Liver (tissue), 9 donors: ENCODE measurements around the gene GTPBP10. TPM values are rescaled to one million over a fixed set of nuclear protein-coding genes. Genes with fewer than 3 reads are reported as not detected.
A peak's percentile ranks its signal among the peaks of the same experiment; 100 is the strongest.

Experiments
- DNase-seq: peaks from one replicate; pipeline ENCODE4 v3.0.0-alpha.2; 2017; ENCODE audit warnings: low spot score
- H3K27ac ChIP-seq, 2 donors: one replicate each; pipeline ENCODE4 v1.7.0; 2013; ENCODE audit warnings: inconsistent platforms in 2 of 2, low read length in 2 of 2, control low read depth in 1 of 2, low read depth in 1 of 2, mild to moderate bottlenecking in 1 of 2
- H3K27me3 ChIP-seq, 4 donors: one replicate each; pipeline versions ENCODE4 v1.6.1 to v1.7.0; 2013; ENCODE audit warnings: low read length in 3 of 4, inconsistent platforms in 1 of 4, mild to moderate bottlenecking in 1 of 4, moderate library complexity in 1 of 4; ENCODE audit not compliant: control insufficient read depth in 4 of 4, insufficient read depth in 4 of 4
- H3K36me3 ChIP-seq, 4 donors: one replicate each; pipeline versions ENCODE4 v1.6.1 to v1.7.0; 2013; ENCODE audit warnings: low read length in 3 of 4, mild to moderate bottlenecking in 3 of 4, low read depth in 1 of 4, moderate library complexity in 1 of 4; ENCODE audit not compliant: control insufficient read depth in 4 of 4, insufficient read depth in 3 of 4
- H3K4me1 ChIP-seq, 4 donors: one replicate each; pipeline versions ENCODE4 v1.6.1 to v1.7.0; 2013; ENCODE audit warnings: low read length in 3 of 4, mild to moderate bottlenecking in 3 of 4, moderate library complexity in 1 of 4; ENCODE audit not compliant: control insufficient read depth in 4 of 4, insufficient read depth in 4 of 4
- H3K4me3 ChIP-seq, 3 donors: one replicate each; pipeline versions ENCODE4 v1.6.1 to v1.7.0; 2013; ENCODE audit warnings: low read length in 3 of 3, control low read depth in 1 of 3, low read depth in 1 of 3, mild to moderate bottlenecking in 1 of 3
- H3K9ac ChIP-seq, 2 donors: one replicate each; pipeline ENCODE4 v1.7.0; 2013; ENCODE audit warnings: low read length in 2 of 2, mild to moderate bottlenecking in 2 of 2, moderate library complexity in 2 of 2, control low read depth in 1 of 2, low read depth in 1 of 2
- H3K9me3 ChIP-seq, 4 donors: one replicate each; pipeline versions ENCODE4 v1.6.1 to v1.7.0; 2013; ENCODE audit warnings: low read length in 3 of 4; ENCODE audit not compliant: control insufficient read depth in 4 of 4
- EGR1 ChIP-seq, 2 donors: IDR thresholded peaks; 2 replicates each; pipeline ENCODE4 v1.6.1; 2016 to 2018; ENCODE audit warnings: antibody characterized with exemption in 2 of 2, low read depth in 2 of 2
- FOXA2 ChIP-seq: IDR thresholded peaks from 2 replicates; pipeline ENCODE4 v1.6.1; 2016; ENCODE audit warnings: antibody characterized with exemption
- GABPA ChIP-seq, 2 donors: IDR thresholded peaks in 1 of 2; conservative IDR thresholded peaks in 1 of 2; 2 replicates each; pipeline ENCODE4 v1.6.1; 2016; ENCODE audit warnings: antibody characterized with exemption in 2 of 2, mild to moderate bottlenecking in 1 of 2, moderate library complexity in 1 of 2
- HNF4A ChIP-seq, 2 donors: conservative IDR thresholded peaks; 2 replicates each; pipeline ENCODE4 v1.6.1; 2016; ENCODE audit warnings: antibody characterized with exemption in 2 of 2, mild to moderate bottlenecking in 2 of 2
- HNF4G ChIP-seq: IDR thresholded peaks from 2 replicates; pipeline ENCODE4 v1.6.1; 2016; ENCODE audit warnings: antibody characterized with exemption
- JUND ChIP-seq, 2 donors: IDR thresholded peaks; 2 replicates each; pipeline ENCODE4 v1.6.1; 2016; ENCODE audit warnings: antibody characterized with exemption in 2 of 2
- MAX ChIP-seq: IDR thresholded peaks from 2 replicates; pipeline ENCODE4 v1.6.1; 2016; ENCODE audit warnings: antibody characterized with exemption
- RAD21 ChIP-seq, 2 donors: IDR thresholded peaks; 2 replicates each; pipeline ENCODE4 v1.6.1; 2016; ENCODE audit warnings: antibody characterized with exemption in 2 of 2, mild to moderate bottlenecking in 2 of 2
- REST ChIP-seq: IDR thresholded peaks from 2 replicates; pipeline ENCODE4 v1.6.1; 2016; ENCODE audit warnings: antibody characterized with exemption, mild to moderate bottlenecking
- RXRA ChIP-seq, 2 donors: IDR thresholded peaks; 2 replicates each; pipeline ENCODE4 v1.6.1; 2017 to 2018; ENCODE audit warnings: antibody characterized with exemption in 2 of 2, mild to moderate bottlenecking in 1 of 2
- SP1 ChIP-seq: IDR thresholded peaks from 2 replicates; pipeline ENCODE4 v1.6.1; 2018; ENCODE audit warnings: antibody characterized with exemption, mild to moderate bottlenecking
- WGBS: extraction: QIAGEN DNeasy Blood & Tissue Kit; methylation state at CpG from one replicate; pipeline ENCODE4 v1.1.7; 2013; 5-methylcytosine and 5-hydroxymethylcytosine counted together
- polyA plus RNA-seq, 2 donors: library from polyadenylated mRNA; stranded (reverse) in 1 of 2; unstranded in 1 of 2; fragments of 200-250 nt in 1 of 2; fragments of >200 nt in 1 of 2; fragmentation: Nextera tagmentation in 1 of 2; extraction: Ambion mirVana in 1 of 2; gene quantifications; one replicate each; pipeline versions ENCODE4 v1.2.1 to v1.2.3, GENCODE V29; 2013 to 2015
- total RNA-seq, 2 donors: library from RNA; depleted of rRNA; stranded (reverse); fragments of >200 nt; gene quantifications; one replicate each; pipeline ENCODE4 v1.2.3, GENCODE V29; 2014
- TF ChIP-seq, protein P1 (sequence below): IDR thresholded peaks from 2 replicates; pipeline ENCODE4 v1.6.1; 2016; ENCODE audit warnings: antibody characterized with exemption
- TF ChIP-seq, protein P2 (sequence below): IDR thresholded peaks from 2 replicates; pipeline ENCODE4 v1.6.1; 2016; ENCODE audit warnings: antibody characterized with exemption
- TF ChIP-seq, protein P3 (sequence below): fragments of 150-350 bp; IDR thresholded peaks from 2 replicates; pipeline ENCODE4 v1.5.1; 2017; ENCODE audit warnings: improper control_type of control experiment, low read depth, low read length; ENCODE audit not compliant: missing input control
- donor health status: healthy.
- donor health status: healthy.
- donor health status: healthy.
- donor health status: healthy.
- donor health status: healthy.

The GTPBP10 gene
- total and polyA plus RNA-seq, 4 donors, result 6.5 to 18.9 (median 12.2) TPM

DNA sequence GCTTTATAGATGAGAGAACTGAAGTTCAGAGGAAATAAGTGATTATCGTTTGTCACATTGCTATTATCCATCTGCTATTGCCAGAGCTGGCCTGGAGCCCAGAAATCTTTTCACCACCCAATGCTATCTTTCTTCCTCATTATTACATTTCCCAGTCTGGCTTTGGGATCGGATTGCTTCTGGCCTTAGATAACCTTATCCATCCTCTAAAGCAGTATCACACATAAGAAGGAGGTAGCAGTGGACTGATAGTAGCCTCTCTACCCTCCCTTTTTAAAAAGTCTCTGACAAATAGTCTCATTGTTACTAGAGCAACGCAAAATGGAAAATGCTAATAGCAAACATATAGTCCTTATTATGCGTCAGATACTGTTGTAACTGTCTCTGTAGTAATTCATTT lies 55.5 kb downstream of the GTPBP10 start:
- H3K27ac ChIP-seq, result no peak overlapping the region
- no peaks in the 10 kb centered on the region for H3K36me3 ChIP-seq
- no peak overlapping the region for H3K9ac ChIP-seq
- WGBS, result 36% methylated on average over 4 of the region's 4 CpGs
- H3K27me3 ChIP-seq, result no peaks in the 10 kb centered on the region
- no peak overlapping the region for H3K4me3 ChIP-seq
- peaks cover 0 to 17% (median 4%) of the 10 kb centered on the region in 4 donors for H3K9me3 ChIP-seq
- peaks cover 0 to 15% (median 5%) of the 10 kb centered on the region in 4 donors for H3K4me1 ChIP-seq
- TF ChIP-seq, protein P1, sequence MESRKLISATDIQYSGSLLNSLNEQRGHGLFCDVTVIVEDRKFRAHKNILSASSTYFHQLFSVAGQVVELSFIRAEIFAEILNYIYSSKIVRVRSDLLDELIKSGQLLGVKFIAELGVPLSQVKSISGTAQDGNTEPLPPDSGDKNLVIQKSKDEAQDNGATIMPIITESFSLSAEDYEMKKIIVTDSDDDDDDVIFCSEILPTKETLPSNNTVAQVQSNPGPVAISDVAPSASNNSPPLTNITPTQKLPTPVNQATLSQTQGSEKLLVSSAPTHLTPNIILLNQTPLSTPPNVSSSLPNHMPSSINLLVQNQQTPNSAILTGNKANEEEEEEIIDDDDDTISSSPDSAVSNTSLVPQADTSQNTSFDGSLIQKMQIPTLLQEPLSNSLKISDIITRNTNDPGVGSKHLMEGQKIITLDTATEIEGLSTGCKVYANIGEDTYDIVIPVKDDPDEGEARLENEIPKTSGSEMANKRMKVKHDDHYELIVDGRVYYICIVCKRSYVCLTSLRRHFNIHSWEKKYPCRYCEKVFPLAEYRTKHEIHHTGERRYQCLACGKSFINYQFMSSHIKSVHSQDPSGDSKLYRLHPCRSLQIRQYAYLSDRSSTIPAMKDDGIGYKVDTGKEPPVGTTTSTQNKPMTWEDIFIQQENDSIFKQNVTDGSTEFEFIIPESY, result no peak
- TF ChIP-seq, protein P2, sequence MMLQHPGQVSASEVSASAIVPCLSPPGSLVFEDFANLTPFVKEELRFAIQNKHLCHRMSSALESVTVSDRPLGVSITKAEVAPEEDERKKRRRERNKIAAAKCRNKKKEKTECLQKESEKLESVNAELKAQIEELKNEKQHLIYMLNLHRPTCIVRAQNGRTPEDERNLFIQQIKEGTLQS, result no peak
- TF ChIP-seq HNF4A (conservative IDR thresholded peaks at IDR 0.05) (no peak), EGR1 (IDR thresholded peaks at IDR 0.05; ENCODE audit: low read depth in 2 of 2) (no peak), RXRA (IDR thresholded peaks at IDR 0.05) (no peak), MAX (no peak), GABPA (IDR thresholded peaks at IDR 0.05 in 1 of 2, conservative IDR thresholded peaks at IDR 0.05 in 1 of 2) (no peak), REST (no peak), HNF4G (no peak)
- TF ChIP-seq, protein P3, sequence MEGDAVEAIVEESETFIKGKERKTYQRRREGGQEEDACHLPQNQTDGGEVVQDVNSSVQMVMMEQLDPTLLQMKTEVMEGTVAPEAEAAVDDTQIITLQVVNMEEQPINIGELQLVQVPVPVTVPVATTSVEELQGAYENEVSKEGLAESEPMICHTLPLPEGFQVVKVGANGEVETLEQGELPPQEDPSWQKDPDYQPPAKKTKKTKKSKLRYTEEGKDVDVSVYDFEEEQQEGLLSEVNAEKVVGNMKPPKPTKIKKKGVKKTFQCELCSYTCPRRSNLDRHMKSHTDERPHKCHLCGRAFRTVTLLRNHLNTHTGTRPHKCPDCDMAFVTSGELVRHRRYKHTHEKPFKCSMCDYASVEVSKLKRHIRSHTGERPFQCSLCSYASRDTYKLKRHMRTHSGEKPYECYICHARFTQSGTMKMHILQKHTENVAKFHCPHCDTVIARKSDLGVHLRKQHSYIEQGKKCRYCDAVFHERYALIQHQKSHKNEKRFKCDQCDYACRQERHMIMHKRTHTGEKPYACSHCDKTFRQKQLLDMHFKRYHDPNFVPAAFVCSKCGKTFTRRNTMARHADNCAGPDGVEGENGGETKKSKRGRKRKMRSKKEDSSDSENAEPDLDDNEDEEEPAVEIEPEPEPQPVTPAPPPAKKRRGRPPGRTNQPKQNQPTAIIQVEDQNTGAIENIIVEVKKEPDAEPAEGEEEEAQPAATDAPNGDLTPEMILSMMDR, result no peak
- DNase-seq, result no peak

GRCh38 chr7:90402785-90403173 lies 56.3 kb downstream of the GTPBP10 start:
- TF ChIP-seq RAD21 (IDR thresholded peaks at IDR 0.05) (no peak), GABPA (IDR thresholded peaks at IDR 0.05 in 1 of 2, conservative IDR thresholded peaks at IDR 0.05 in 1 of 2) (no peak), JUND (IDR thresholded peaks at IDR 0.05) (no peak), SP1 (no peak), FOXA2 (no peak)
- WGBS, result 30% methylated on average over 1 of the region's 1 CpG

More at GRCh38 chr7:90402785-90403173, 56.3 kb downstream of the GTPBP10 start:
- no peak for DNase-seq
- Histone ChIP-seq H3K27ac (peak overlapping the region; percentile 96 to 100), H3K4me1 (peaks cover 1 to 22% (median 9%) of the 10 kb centered on the region in 4 donors), H3K36me3 (peaks cover 0 to 5% (median 0%) of the 10 kb centered on the region in 4 donors), H3K27me3 (no peaks in the 10 kb centered on the region), H3K9me3 (peaks cover 0 to 17% (median 2%) of the 10 kb centered on the region in 4 donors), H3K9ac (peak overlapping the region in 1 of 2 donors; percentile 100), H3K4me3 (peak overlapping the region; percentile 59 to 99 (median 82))
